ENCODE measurements around the gene DNM3.

The DNM3 gene

DNA sequence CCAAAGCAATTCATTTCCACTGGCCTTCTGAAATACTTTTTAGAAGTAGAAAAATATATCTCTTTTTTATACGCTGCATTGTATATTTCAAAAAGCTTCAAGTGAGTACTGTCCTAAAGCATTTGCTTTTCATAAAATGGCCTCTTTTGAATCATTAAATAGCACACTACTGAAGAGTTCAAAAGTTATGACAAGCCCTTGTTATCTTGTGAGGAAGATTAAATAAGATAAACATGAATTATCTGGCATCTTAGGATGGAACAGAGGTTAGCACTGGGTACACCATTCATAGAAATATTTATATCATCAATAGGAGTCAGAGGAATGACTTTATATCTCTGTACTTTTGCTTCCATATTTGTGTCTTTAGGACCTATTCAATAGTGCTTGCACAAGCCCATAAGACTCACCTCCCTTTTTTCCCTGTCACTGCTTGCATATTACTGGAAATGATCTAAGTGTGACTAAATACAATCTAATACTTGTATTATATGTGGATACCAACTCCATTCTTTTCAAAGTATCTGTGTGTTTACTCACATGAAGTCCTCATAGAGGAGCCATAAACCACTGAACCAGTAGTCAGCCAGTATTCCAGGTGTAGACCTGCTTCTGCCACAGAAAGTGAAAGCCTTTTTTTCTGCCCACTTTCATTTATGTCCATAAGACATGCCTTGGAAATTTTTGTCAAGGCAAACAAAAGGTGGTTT lies 305.0 kb downstream of the DNM3 start:
- DNase-seq = no peak

DNA sequence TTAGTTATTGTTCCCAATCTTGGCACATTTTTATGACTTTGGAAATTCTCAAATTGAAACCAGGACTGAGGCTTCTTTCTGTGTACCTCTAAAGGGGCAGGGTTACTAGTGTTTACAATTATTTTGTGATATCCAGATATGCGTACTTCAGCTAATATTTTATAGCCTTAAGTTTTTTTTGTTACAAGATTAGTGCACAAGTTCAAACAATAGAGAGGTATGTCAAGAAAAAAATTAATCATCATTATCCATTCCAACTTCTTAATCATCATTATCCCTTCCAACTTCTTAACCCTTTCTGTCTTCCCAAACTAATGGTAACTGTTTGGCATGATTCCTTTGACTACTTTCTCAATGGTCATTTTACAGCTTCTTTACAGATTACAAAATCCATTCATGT lies 306.2 kb downstream of the DNM3 start:
- DNase-seq = no peak

DNA sequence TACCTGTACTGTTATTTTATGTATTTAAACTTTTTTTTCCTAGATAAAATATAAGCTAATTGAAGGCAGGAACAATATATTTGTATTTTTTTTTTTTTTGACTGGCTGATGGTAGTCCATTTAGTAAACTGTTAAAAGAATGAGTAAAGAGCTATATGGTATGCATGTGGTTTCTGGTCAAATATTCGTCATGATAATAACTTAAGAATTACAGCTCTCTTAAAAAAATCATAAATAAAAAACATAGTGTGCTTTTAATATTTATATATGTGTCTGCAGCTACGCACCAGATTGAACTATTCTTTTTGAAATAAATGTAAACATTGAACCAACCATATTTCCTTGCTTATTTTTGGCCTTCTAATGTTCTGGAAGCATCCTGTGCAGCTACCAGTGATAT lies 306.9 kb downstream of the DNM3 start:
- no peak for DNase-seq

DNA sequence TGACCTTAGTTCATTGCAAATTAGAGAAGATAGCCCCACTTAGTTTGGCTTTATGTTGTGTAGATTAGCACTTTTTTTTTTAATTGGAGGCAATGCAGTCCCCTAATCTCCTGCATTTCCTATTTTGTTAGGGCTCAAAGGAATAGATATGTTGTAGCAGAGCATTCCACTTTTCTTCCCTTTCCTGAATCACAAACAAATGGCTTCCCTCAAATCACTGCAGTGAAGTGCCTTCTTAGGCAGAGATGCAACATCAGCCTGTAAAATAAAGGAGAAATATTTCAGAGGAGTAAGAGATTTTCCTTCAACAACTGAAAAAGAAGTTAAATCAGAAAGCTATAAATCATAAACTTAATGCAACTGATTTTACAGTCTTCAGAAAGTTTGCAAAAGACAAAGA lies 307.4 kb downstream of the DNM3 start:
- no peak for DNase-seq

DNA sequence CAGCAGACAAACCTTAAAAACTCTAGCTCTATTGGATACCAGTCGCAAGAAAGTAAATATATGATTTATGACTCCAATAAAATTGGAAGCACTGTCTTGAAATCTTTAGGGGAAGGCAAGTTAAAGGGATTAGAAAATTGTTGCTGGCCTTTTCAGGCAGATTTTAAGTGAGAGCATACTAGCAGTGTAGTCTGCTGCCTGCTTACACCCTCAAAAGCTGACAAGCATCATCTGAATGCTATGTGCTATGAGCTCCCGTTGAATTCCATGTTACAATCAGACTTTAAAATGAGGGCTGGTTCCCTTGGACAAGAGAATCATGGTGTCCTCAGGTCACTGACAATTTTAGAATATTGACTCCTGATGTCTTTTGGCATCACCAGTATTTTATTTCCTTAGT lies 308.0 kb downstream of the DNM3 start:
- DNase-seq = no peak

DNA sequence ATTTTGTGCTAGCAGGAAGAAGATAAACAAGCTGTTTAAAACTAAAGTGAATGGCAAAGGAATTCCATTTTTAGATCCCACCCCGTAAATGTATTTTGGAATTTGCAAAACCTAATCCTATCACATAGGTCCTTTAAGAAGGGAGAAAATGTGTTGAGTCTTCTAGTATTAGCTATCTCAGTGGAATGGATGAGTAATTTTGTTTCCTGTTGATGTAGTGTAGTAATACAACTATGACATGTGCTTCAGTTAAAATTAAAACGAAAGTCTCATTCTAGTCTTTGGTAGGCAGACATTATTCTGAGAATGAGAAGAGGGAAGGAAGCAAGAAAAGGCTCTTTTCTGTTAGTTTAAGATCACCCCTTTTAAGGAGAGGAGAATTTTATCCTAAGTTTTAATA lies 313.3 kb downstream of the DNM3 start:
- no peak for DNase-seq

DNA sequence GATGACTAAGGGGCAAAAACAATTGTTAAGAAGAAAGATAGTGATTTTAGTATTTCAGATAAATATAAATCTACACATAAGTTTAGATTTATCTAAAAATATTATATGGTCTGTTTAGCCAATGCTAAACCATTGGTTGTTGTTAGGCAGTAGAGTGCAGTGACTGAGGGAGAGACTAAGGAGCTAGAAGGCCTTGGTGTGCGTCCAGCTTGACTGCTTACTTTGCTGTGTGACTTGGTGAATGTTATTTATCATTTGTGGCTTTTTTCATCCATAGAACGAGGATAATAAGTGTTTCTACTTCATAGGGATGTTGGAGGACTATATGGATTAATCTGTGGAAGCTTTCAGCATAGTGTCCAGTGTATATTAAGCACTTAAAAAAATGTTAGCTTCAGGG lies 314.5 kb downstream of the DNM3 start:
- DNase-seq = no peak

DNA sequence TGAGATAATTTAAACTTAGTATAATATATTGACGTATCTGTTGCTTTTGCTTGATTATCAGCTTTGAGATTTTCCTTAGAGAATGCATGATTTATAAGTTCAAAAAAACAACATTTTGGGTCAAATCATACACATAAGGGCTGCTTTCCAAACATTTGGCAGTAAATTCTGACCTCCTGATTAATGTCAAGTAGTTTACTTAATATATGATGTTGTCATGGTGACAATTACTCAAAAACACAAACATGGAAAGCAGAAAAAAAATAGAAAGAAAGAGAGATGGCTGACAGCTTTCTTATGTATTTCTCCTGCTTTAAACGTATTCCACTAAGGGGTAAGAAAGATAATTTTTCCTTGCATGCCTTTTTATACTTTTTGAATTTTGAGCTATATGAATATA lies 320.9 kb downstream of the DNM3 start:
- no peak for DNase-seq

DNA sequence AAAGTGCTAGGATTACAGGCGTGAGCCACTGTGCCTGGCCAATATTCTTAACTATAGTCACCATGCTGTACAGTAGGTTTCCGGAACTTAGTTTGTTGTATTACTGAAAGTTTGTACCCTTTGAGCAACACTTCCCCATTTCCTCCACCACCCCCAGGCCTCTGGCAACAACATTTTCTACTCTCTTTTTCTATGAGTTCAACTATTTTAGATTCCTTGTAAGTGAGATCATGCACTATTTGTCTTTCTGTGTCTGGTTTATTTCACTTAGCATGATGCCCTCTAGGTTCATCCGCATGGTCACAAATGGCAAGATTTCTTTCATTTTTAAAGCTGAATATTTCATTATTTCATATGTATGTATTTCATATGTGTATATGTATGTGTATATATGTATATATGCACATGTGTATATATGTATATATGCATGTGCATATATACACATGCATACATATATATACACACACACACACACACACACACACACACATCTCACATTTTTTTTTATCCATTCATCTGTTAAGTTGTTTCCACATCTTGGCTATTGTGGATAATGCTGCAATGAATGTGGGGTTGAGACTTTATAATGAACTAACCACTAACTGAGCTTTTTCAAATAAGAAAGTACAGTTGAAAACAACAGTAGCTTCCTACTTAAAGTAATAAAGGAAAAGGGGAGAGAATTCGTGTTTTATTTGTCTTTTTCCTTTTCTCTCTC lies 322.4 kb downstream of the DNM3 start:
- no peak for DNase-seq

DNA sequence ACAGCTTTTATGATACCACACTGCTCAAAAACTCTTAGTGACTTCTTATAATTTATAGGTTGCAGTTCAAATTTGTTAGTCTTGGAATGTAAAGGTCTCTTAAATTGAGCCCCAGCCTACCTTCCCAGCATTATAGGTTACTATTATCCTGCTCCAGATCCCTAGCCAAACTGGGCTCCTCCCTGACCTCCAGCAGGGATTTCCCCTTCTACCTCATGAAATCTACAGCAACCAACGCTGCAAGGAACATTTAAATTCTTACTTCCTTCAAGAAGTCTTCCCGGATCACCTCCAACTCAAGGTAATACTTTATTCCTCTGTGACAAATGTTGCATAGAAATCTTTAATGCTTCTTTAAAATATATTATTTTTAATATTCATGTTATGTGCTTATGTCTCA lies 324.1 kb downstream of the DNM3 start:
- no peak for DNase-seq

DNA sequence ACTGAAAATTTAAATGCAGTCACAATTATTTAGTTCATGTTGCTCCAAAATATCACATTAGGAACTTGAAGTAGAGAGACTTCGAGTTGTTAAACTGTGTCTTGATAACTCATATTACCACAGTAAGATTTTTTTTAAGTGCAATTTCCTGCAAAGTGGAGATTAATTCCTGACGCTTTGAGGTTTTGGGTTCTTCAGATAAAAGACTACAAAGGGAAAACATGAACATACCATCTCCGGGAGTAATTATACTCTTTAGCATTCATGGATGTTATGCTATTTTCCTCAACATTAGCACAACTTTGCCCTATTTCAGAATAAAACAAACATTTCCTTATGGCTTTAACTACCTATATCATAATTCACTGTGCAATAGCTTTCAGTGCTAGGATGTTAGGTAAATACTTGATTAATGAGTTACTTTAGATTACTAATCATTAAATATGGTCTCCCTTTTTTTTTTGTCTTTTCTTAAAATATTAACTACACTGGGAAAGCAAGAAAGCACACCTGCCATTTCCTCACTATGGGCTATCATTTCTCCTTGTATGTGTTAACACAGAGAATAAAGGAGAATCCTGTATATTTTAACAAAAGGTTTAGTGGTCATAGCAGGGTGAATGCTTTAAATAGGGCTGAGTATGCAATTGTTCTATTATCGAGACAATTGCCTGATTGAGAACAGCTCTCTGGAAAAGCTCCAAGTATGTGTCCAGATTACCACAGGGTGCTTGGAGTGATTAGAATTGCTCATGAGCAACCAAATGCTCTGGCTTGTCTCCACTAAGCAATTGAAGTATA lies 326.7 kb downstream of the DNM3 start:
- peak; percentile 1 for DNase-seq

DNA sequence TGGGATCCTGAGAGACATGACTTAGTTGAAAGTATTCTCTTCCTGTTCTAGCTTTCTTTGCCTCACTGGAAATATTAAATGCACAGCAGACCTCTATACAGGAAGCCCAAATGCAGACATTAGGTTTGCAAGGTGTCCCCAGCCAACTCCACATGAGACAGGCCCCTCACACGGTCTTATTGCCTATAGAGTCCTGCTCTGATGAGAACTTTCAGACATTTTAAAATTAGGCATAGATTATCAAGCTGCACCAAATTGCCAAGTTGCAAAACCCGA lies 327.2 kb downstream of the DNM3 start:
- DNase-seq = no peak

DNA sequence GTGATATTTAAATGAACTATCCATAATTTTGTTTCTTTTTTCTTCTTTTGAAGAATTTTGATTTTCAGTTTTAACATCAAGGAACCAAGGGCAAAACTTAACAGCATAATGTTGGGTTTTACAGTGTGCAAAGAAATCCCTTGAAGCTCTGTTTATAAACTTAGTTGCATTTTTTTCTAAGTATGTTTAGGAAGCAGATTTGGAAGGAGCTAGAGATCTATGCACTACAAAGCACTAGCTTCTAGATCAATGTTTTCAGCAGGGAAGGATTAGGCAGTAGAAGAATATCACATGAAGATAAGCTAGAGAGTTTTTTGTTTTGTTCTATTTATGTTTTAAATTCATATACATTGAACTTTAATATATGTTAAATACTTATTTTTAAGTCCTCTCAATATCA lies 328.5 kb downstream of the DNM3 start:
- DNase-seq = no peak

DNA sequence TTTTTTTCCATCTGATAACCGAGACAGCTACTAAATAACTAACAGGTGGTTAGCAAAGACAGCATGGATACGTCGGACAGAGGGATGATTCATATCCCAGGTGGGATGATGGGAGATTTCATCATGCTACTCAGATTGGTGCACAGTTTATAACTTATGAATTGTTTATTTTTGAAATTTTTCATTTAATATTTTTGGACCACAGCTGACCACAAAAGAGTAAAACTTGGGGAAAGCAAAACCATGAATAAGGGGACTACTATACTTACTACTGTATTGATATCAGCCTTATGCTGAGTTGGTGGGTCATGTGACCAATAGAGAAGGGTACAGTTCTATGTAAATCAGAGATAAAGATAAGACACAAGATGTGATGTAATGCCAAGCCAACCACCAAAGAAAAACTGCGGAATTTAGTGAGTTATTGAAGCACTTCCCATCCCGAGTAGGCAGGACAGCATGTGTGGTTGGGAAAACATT lies 331.1 kb downstream of the DNM3 start:
- DNase-seq = no peak

DNA sequence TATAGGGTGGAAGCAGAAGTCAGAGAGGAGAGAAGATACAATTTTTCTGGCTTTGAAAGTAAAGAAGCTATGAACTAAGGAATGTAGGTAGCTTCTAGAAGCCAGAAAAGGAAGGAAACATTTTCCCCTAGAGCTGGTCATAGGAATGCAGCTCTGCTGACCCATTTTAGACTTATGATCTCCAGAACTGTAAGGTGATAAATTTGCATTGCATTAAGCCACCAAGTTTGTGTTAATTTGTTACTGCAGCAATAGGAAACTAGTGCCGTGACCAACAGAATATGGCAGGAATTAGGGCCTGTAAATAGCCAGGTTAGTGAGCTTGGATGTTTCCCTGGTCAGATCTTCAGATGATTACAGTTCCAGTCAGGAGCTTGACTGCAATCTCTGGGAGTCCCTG lies 334.9 kb downstream of the DNM3 start:
- DNase-seq = no peak

DNA sequence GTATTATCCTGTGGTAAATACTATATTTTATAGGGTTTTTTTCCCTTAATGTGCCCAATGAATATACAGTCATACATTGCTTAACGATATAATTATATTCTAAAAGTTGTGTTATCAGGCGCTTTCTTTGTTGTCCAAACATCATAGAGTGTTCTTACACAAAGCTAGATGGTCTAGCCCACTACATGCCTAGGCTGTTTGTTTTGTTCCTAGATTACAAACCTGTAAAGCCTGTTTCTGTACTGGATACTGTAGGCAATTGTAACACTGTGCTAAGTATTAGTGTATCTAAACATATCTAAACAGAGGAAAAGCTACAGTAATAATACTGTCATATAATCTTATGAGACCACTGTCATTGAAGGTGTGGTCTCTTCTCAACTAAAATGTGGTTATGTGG lies 336.6 kb downstream of the DNM3 start:
- DNase-seq = no peak

DNA sequence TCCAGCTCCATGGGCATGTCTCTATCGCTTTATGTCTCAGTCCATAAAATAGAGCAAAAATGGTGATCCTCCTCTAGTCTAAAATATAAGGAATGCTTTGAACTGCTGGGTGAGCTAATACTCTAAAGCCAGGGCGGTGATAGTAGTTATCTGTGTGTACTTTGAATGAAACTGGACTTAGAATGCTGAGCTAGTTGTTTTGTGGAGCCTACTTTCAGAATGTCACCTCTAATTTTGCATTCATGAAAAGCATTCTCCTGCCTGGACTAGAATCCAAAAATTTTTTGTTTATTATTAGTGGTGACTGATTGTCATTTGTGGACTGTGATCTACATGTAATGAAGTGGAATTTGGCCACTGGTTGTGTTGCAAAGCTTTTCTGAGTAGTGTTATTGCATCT lies 337.6 kb downstream of the DNM3 start:
- DNase-seq = no peak

DNA sequence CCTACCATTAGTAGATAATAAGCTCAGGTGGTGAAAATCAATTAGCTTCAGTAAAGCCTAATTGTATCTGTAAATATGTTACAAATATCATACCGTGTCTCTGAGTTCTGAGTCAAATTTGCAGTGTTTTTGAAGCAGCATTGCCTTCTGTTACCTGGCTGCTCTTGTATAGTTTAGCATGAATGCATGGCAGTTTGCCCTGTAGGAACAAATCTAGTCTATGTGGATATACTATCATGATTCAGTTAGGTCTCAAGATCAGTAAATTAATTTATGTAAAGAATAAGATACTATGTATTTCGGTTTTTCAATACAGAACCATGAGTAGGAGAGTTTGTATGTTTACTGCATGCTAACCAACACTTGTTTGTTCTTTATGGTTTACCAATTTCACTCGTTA lies 338.6 kb downstream of the DNM3 start:
- DNase-seq = no peak

DNA sequence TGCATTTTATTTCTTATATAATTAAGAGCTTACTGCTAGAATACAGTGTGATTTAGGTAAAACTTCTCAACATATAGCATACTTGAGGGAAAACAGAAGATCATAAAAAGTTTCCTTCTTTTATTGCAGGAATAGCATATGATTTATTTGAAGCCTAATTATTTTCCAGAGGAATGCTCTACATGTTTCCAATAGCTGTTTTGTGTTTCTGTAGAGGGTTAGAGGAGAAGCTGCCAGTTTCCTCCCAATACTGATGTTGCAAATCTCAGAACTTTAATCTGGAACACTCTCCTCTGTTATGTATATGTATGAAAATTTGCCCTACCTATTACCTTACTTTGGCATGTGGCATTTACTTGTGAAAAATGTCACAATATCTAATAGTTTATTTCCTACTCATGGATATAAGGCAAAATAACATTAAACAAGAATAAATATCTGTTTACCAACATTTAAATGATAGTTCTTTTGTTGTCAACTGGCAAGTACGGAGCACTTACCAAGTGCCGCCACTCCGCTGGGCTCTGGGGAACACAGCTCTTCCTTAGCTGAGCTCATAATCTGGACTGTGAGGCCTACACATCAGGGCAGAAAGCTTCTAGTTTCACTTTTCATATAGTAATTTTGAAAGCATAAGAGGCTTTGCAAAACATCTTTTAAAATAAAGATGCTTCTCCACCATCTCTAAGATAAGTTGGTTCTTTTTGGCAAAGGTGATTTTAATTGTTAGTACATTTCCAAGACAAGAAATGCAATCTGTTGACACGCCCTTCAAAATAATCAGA lies 339.4 kb downstream of the DNM3 start:
- no peak for DNase-seq

DNA sequence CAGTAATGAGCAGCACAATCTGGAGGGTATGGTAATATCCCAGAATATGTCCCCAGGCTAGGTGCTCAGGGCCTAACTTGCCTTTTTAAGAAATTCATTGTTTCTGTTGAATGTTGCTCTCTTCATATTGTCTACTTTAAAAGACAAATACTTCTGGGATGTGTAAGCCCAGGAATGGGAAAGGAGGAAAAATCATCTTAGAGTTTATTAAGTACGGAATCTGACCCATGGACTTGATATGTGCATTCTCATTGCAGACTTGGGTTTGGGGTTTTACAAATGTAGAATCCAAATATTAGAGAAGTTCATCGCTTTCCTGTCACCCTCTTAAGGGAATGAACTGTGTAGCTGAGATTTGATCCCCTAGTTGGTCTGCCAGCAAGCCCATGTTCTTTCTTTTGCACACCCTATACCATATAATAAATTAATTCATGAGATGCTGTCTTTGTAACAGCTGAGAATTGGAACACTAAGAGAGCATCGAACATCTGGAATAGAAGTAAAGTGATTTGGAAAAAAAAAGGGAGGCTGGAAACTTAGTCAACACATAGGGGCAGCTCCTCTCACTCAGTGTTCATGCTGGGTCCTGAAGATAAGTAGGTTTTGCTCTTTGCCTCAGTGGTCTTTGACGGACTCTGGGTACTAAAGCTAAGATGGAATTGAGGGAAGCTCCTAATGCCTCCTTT lies 343.4 kb downstream of the DNM3 start:
- DNase-seq = no peak

DNA sequence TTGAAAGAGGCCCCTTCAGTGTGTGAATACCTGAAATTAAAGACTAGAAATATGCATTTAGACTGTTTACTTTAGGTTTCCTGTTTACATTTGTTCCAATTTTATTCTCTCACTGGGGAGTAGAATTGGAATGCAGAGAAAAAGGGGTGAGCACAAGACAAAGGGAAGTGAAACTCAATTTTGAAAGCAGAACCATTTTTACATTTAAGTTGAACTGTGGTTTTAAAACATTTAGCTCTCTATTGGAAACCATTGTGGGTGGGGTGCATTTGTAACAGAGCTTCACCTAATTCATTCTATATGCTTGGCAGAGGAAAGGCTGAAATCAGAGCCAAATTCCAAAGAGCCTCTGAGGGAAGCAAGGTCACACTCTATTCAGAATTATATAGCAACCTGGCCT lies 343.9 kb downstream of the DNM3 start:
- no peak for DNase-seq

DNA sequence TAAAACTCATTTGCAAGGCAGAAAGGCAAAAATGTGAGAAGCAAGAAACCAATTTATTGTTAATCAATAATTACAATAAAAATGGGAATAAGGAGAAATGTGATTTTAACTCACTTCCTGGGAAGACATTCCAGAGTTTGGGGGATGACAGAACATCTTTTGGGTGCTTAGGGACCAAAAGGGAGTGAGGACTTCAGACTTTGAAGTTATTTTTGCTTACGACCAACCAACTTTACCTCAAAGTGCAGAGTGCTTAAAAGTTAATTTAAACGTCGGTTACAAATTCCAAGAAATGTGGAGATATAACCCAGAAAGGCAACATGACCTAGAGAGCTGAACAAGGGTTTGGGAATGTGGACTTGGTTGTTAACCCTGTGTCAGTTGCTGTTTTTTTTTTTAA lies 344.7 kb downstream of the DNM3 start:
- DNase-seq = no peak

DNA sequence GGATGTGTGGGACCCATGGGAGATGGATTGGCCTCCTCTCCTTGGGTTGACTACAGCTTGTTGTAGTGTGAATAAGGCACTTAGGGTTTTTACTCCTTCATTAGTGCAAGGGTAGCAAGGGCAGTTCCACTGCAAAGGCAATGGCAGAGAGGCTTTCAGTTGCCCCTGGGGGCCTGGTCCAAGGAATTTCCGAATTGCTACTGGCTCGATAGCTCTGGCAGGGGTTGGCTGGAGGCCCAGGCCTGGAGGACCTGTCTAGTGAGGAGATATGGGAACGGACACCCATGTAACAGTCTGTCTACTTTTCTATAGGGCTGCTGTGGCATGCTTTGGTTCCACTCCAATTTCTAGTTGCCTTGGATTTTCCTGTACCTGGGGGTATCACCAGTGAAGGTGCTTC lies 360.3 kb downstream of the DNM3 start:
- DNase-seq = no peak

Measured in NCI-H1436 (cell line).